Activated gamma-delta T cell treated with anti-CD3 and anti-CD28 coated beads, Interleukin-2, amount 50 U/mL, for 16 hours (primary cell): ENCODE measurements around the gene ZCCHC17.

Source experiments
- DNase-seq: peaks from one replicate; pipeline ENCODE4 v3.0.0-alpha.2; 2020; ENCODE audit warnings: low read depth

Gene ZCCHC17

GRCh38 chr1:31396633-31397351 lies 100.0 kb downstream of the ZCCHC17 start:
- no peak for DNase-seq

GRCh38 chr1:31397360-31398095 lies 100.7 kb downstream of the ZCCHC17 start:
- DNase-seq: no peak

- DNase-seq: no peak
These were observed 101.4 kb downstream of the ZCCHC17 start for GRCh38 chr1:31398246-31398645.

GRCh38 chr1:31399976-31400375 lies 103.1 kb downstream of the ZCCHC17 start:
- no peak for DNase-seq

- no peak for DNase-seq
These were observed 103.6 kb downstream of the ZCCHC17 start for GRCh38 chr1:31400393-31400792.

GRCh38 chr1:31401241-31401640 lies 104.4 kb downstream of the ZCCHC17 start:
- DNase-seq: no peak

DNA sequence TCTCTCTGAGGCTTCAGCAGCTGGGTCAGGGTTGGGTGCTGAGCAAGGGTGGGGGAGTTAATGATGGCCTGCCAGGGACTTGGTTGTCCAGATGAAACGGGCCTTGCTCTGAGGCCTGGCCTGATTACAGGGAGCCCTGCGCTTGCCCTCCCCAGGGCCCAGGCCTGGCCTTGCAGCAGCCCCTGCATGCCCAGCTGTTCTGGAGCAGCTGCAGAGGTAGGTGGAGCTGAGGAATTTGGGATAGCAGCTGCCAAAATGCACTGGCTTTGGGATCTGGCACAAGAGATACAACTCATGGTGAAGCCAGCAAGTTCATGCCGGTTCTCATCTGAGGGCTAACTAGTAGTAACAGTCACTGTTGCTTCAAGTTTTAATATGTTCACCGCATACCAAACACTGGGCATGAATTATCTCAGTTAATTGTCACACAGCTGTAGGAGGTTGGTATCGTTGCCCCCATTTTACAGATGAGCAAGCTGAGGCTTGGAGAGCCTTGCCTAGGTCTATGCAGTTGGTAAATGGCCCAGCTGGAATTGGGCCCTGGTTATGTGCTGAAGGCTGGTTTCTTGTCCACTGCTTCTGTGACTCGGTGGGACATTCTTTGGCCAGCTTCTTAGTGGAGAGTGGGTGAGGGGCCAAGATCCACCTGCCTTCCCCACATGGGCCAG lies 108.9 kb downstream of the ZCCHC17 start:
- no peak for DNase-seq

GRCh38 chr1:31407029-31407626 lies 110.3 kb downstream of the ZCCHC17 start:
- no peak for DNase-seq

GRCh38 chr1:31408788-31409318 lies 112.0 kb downstream of the ZCCHC17 start:
- DNase-seq: no peak

GRCh38 chr1:31409946-31410858 lies 113.4 kb downstream of the ZCCHC17 start:
- DNase-seq: no peak

- no peak for DNase-seq
These were observed 114.0 kb downstream of the ZCCHC17 start for GRCh38 chr1:31410871-31411270.

- DNase-seq: no peak
These were observed 115.4 kb downstream of the ZCCHC17 start for GRCh38 chr1:31412205-31412604.

DNA sequence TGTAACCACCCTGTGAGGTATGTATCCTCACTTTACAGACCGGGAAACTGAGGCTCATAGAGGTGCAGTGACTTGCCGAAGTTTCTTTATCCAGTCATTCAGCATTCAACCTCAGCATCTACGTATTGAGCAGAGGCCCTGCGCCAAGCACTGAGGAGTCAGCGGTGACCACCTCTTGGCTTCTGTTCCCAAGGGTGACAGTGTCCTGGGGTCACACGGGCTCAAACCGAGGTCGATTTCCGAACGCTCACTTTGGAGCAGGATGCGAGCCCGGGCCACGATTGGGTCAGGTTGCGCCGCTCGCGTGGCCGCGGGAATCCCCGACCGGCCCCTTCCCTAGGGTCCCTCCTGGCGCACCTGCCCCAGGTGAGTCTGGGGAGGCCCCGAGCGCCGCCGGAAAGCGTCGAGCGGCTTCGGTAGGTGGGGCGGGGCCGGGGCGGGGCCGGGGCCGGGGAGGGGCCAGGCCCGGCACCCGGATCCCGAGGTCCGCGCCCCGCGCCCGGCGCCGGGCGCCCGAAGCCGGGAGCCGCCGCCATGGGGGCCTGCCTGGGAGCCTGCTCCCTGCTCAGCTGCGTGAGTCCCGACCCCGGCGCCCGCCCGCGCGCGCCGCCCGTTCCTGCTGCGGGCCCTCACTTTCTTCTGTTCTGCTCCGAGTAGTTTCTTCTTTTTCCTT lies 116.0 kb downstream of the ZCCHC17 start, which contains the start of gene SERINC2:
TSS of gene SERINC2 (plus strand) at position 482 of the 673 bp plus-strand sequence. CDS start at position 535, 53 bp downstream.
- no peak for DNase-seq

- DNase-seq: no peak
These were observed 116.7 kb downstream of the ZCCHC17 start for GRCh38 chr1:31413405-31414001.
